ENCODE measurements around the gene INPP4A.

INPP4A gene

DNA sequence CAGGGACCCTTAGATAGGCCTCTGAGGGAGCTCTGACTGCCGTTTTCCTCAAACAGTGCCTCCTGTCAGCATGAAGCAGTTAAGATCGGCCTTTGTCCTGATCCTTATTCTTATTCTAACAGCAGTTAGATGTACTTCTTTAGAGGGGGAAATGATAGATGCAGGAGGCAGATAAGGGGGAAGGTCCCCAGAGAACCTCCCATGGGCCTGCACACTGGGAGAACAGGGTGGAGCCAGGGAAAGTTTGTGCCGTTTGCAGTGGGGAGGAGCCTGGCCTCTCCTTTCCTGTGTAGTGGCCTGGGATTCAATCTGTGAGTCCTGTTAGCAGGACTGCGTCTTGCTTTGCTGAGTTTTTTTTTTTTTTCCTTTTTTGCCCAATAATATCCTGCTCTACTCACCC is 7.9 kb upstream of the INPP4A start:
- no peak for DNase-seq (ENCODE audit: low read depth)
- TF ChIP-seq CTCF (IDR thresholded peaks at IDR 0.05; ENCODE audit: control insufficient read depth, insufficient read depth, low read depth, low read length, missing control alignments): no peak
- no peak overlapping the region for H3K4me3 ChIP-seq (ENCODE audit: control insufficient read depth, low read depth, low read length)

DNA sequence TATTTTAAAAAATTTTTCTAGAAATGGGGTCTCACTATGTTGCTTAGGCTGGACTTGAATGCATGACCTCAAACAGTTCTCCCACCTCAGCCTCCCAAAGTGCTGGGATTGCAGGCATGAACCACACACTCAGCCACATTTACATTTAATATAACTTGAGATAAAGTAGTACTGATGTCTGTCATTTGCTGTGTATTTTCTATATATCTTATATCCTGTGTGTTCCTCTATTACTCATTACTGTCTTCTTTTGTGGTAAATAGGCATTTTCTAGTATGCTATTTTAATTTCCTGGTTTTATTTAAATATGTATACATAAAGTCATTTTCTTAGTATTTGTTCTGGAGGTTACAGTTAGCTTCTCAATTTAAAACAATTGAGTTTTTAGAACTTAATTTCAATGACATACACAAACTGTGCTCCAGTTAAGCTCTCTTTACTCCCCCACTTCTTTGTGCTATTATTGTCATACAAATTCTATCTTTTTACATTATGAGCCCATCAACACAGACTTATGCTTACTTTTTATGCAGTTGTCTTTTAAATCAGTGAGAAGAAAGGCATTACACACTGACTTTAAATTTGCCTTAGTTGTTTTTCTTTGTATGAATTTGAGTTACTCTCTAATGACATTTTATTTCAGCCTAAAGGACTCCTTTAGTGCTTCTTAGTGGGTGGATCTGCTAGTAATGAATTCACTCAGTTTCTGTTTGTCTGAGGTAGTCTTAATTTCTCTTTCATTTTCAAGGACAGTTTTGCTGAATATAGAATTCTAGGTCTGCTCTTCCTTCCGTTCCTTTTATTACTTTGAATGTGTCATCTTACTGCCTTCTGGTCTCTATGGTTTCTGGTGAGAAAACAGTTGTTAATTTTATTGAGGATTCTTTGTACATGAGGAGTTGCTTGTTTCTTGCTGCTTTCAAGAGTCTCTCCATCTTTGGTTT is 6.2 kb upstream of the INPP4A start:
- no peak overlapping the region for H3K4me3 ChIP-seq (ENCODE audit: control insufficient read depth, low read depth, low read length)
- DNase-seq (ENCODE audit: low read depth): no peak
- TF ChIP-seq CTCF (IDR thresholded peaks at IDR 0.05; ENCODE audit: control insufficient read depth, insufficient read depth, low read depth, low read length, missing control alignments): no peak

DNA sequence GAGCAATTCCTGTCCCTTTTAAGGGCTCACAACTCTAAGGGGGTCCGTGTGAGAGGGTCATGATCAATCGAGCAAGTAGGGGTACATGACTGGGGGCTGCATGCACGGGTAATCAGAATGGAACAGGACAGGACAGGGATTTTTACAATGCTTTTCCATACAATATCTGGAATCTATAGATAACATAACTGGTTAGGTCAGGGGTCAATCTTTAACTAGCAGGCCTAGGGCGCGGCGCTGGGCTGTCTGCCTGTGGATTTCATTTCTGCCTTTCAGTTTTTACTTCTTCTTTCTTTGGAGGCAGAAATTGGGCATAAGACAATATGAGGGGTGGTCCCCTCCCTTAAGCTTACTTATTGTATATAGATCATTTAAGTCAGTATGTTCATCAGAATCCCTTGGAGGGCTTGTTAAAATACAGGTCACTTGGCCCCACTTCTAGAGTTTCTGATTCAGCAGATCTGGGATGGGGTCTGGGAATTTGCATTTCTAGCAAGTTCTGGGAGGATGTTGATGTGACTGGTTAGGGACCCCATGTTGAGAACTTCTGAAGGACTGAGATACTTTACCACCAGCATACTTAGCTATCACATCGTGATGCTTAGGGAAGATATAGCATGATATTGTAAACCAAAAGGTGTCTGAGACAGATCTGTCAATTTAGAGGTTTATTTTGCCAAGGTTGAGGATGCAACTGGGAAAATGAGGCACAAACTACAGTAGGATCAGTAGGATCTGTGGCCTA is 2.8 kb upstream of the INPP4A start:
- no peak for TF ChIP-seq CTCF (IDR thresholded peaks at IDR 0.05; ENCODE audit: control insufficient read depth, insufficient read depth, low read depth, low read length, missing control alignments)

GRCh38 chr2:98442488-98442887 is 2.2 kb upstream of the INPP4A start:
- no peak overlapping the region for H3K4me3 ChIP-seq (ENCODE audit: control insufficient read depth, low read depth, low read length)
- TF ChIP-seq CTCF (IDR thresholded peaks at IDR 0.05; ENCODE audit: control insufficient read depth, insufficient read depth, low read depth, low read length, missing control alignments): no peak

More for the DNA sequence above, 2.8 kb upstream of the INPP4A start:
- H3K4me3 ChIP-seq (ENCODE audit: control insufficient read depth, low read depth, low read length): no peak overlapping the region
- no peak for DNase-seq (ENCODE audit: low read depth)

DNA sequence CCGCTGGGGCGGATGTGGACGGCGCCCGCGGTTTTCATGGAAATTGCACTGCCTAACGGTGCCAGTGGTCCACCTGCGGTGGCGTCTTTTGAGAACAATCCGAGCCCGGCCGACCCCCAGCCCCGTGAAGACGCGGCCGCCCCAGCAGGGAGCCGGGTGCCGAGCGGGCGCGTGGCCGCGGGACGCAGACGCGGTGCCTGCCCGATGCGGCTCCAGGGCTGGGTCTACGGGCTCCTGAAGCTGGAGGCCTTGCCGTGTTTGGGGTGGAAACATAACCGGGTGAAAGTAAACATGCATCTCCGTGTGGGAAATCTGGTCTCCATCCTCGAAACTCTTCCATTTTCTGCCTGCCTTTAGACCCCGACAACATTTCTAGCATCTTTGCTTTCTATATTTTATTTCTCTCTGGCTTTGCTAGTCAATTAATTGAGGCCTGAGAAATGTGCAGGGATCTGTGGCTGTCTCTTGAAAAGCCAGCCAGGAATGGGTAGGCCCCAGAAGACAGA is 572 bp downstream of the INPP4A start:
- TF ChIP-seq CTCF (IDR thresholded peaks at IDR 0.05; ENCODE audit: control insufficient read depth, insufficient read depth, low read depth, low read length, missing control alignments): no peak
- DNase-seq (ENCODE audit: low read depth): no peak
- H3K4me3 ChIP-seq (ENCODE audit: control insufficient read depth, low read depth, low read length): peak overlapping the region; percentile 77

More at GRCh38 chr2:98442488-98442887, 2.2 kb upstream of the INPP4A start:
- no peak for DNase-seq (ENCODE audit: low read depth)

GRCh38 chr2:98445683-98446581 is 1.3 kb downstream of the INPP4A start:
- no peak for TF ChIP-seq CTCF (IDR thresholded peaks at IDR 0.05; ENCODE audit: control insufficient read depth, insufficient read depth, low read depth, low read length, missing control alignments)
- DNase-seq (ENCODE audit: low read depth): no peak
- H3K4me3 ChIP-seq (ENCODE audit: control insufficient read depth, low read depth, low read length): peak overlapping the region; percentile 77

Data from AG09309 (cell line).